GM18873 (cell line): ENCODE results near the gene TRAPPC4.
"Not testable (repeated sequence)": the region's sequence is repeated elsewhere in the genome, so short reads cannot be mapped to it uniquely, and the experiment has no call there.

Experiments used
- ATAC-seq: cut with Tn5 transposase; IDR thresholded peaks from one replicate; pipeline ENCODE4 v1.9.1; 2021; ENCODE audit warnings: mild to moderate bottlenecking, moderate library complexity, moderate number of reproducible peaks; ENCODE audit not compliant: unreplicated experiment, low FRiP score

Gene TRAPPC4

GRCh38 chr11:119030329-119031047, 11.9 kb downstream of the TRAPPC4 start, which contains the start of gene SLC37A4:
TSS of gene SLC37A4 (minus strand) at chr11:119030877.
- peak; percentile 71 for ATAC-seq

- ATAC-seq = no peak
These were observed 13.3 kb downstream of the TRAPPC4 start for GRCh38 chr11:119031912-119032280.

- ATAC-seq = not testable (repeated sequence)
These were observed 14.9 kb downstream of the TRAPPC4 start for GRCh38 chr11:119033421-119033820.

- ATAC-seq = no peak
These were observed 16.2 kb downstream of the TRAPPC4 start for GRCh38 chr11:119034813-119035212.

GRCh38 chr11:119038884-119039283, 20.3 kb downstream of the TRAPPC4 start:
- no peak for ATAC-seq

GRCh38 chr11:119039471-119039870, 20.9 kb downstream of the TRAPPC4 start:
- ATAC-seq = not testable (repeated sequence)

GRCh38 chr11:119041821-119042514, 23.4 kb downstream of the TRAPPC4 start:
- no peak for ATAC-seq

- ATAC-seq = no peak
These were observed 24.4 kb downstream of the TRAPPC4 start for GRCh38 chr11:119042927-119043326.

GRCh38 chr11:119044708-119045107, 26.1 kb downstream of the TRAPPC4 start:
- no peak for ATAC-seq

- ATAC-seq = no peak
These were observed 27.9 kb downstream of the TRAPPC4 start for GRCh38 chr11:119046489-119046888.

GRCh38 chr11:119047205-119047604, 28.6 kb downstream of the TRAPPC4 start:
- ATAC-seq = no peak

- no peak for ATAC-seq
These were observed 30.1 kb downstream of the TRAPPC4 start for GRCh38 chr11:119048644-119049043.

GRCh38 chr11:119049081-119049480, 30.5 kb downstream of the TRAPPC4 start:
- no peak for ATAC-seq

- ATAC-seq = no peak
These were observed 33.0 kb downstream of the TRAPPC4 start for GRCh38 chr11:119051440-119052162.

GRCh38 chr11:119052163-119052814, 33.7 kb downstream of the TRAPPC4 start:
- no peak for ATAC-seq

- no peak for ATAC-seq
These were observed 35.9 kb downstream of the TRAPPC4 start for GRCh38 chr11:119054418-119054817.

GRCh38 chr11:119055901-119056300, 37.3 kb downstream of the TRAPPC4 start:
- ATAC-seq = no peak

- peak; percentile 3 for ATAC-seq
These were observed 37.9 kb downstream of the TRAPPC4 start for GRCh38 chr11:119056421-119056999.

- ATAC-seq = peak; percentile 75
These were observed 38.6 kb downstream of the TRAPPC4 start, which contains the start of gene HYOU1 for GRCh38 chr11:119057000-119057769. TSS of gene HYOU1 (minus strand) at chr11:119057205. CDS start at chr11:119056160, 1,045 bp downstream.
